ENCODE measurements around the gene RNF145. TPM values are rescaled to one million over a fixed set of nuclear protein-coding genes. Genes with fewer than 3 reads are reported as not detected.
"Not testable (repeated sequence)": the region's sequence is repeated elsewhere in the genome, so short reads cannot be mapped to it uniquely, and the experiment has no call there.

RNF145 gene
- total RNA-seq, 1 donor from 2014 or later, result 221 TPM

DNA sequence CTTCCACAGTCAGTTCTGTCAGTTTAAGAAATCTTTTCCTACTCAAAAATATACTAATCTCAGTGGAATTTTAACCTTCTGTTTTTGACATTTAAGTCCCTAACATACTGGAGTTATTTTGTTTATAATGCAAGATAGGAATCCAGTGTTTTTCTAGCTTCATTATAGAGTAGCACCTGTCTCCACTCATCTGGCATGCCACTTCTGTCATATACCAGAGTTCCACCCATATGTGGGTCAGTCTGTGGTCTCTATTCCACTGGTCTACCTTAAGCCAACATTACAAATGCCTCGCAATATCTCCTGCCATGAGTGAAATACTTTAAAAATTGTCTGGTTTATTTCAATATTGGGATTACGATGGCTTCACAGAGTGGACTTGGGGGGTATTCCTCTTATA is 42.9 kb downstream of the RNF145 start:
- no peak overlapping the region for H3K4me3 ChIP-seq
- TF ChIP-seq, protein P1, sequence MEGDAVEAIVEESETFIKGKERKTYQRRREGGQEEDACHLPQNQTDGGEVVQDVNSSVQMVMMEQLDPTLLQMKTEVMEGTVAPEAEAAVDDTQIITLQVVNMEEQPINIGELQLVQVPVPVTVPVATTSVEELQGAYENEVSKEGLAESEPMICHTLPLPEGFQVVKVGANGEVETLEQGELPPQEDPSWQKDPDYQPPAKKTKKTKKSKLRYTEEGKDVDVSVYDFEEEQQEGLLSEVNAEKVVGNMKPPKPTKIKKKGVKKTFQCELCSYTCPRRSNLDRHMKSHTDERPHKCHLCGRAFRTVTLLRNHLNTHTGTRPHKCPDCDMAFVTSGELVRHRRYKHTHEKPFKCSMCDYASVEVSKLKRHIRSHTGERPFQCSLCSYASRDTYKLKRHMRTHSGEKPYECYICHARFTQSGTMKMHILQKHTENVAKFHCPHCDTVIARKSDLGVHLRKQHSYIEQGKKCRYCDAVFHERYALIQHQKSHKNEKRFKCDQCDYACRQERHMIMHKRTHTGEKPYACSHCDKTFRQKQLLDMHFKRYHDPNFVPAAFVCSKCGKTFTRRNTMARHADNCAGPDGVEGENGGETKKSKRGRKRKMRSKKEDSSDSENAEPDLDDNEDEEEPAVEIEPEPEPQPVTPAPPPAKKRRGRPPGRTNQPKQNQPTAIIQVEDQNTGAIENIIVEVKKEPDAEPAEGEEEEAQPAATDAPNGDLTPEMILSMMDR (IDR thresholded peaks at IDR 0.05), result no peak
- intact Hi-C loops (cut with DNase I), result no loop called here
- no peak overlapping the region for H3K27ac ChIP-seq
- H3K4me1 ChIP-seq, result peaks cover 4% of the 10 kb centered on the region
- H3K27me3 ChIP-seq (ENCODE audit: low read depth), result no peaks in the 10 kb centered on the region
- ATAC-seq (no peak), DNase-seq (no peak)
- no peaks in the 10 kb centered on the region for H3K9me3 ChIP-seq
- peaks cover 50% of the 10 kb centered on the region for H3K36me3 ChIP-seq

DNA sequence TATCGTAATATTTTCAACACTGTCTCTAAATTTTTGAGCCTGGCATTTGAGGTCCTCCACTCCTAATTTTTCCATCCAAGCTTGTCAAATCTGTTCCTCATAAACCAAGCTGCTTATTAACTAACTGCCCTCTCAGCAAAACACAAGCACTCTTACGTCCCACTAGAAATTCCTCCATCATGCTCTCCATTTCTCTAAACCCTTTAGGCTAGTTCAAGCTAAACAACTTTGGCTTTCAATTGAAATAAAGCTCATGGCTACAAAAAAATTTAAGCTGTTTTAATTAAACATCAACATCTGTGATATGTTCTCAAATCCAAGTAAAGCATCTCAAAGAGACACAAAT is 45.7 kb downstream of the RNF145 start:
- Histone ChIP-seq H3K27me3 (ENCODE audit: low read depth) (no peaks in the 10 kb centered on the region), H3K27ac (peak overlapping the region; percentile 42), H3K4me1 (peaks cover 11% of the 10 kb centered on the region), H3K4me3 (no peak overlapping the region), H3K36me3 (peaks cover 67% of the 10 kb centered on the region), H3K9me3 (no peaks in the 10 kb centered on the region)
- ATAC-seq (peak; percentile 82 to 92), DNase-seq (no peak)
- TF ChIP-seq, protein P1 (IDR thresholded peaks at IDR 0.05), result no peak
- intact Hi-C loops (cut with DNase I), result no loop called here

DNA sequence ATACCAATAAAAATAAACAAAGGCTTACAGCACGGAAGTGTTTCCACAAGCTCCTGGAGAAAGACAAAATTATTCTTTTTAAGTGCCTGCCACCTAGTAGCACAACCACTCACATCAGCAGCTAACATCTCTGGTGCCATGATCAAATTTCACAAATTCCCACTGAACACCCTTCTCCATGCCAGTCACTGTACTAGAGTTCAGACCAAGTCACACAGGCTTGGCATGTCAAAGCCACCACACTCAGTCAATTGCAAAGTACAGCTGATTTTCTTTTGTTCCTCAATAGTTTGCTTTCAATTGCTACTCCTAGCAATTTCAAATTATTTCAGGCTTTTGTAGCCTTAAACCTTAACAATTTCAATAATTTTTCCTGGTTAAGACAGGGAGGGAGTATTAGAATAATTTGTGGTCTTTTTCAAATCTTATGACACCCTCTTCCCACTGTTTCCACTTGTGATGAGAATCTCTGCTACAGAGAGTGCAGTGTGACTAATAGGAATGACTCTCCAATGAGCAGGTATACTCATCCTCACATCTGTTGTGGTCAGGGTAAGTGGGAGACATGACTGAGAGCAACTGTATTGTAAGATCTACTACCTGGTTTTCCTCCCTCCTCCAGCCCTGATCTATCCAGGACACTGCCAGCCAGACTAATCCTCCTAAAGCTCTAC is 46.2 kb downstream of the RNF145 start:
- Histone ChIP-seq H3K9me3 (no peaks in the 10 kb centered on the region), H3K36me3 (peaks cover 67% of the 10 kb centered on the region), H3K4me1 (peaks cover 12% of the 10 kb centered on the region), H3K27me3 (ENCODE audit: low read depth) (no peaks in the 10 kb centered on the region), H3K27ac (peak overlapping the region; percentile 42), H3K4me3 (no peak overlapping the region)
- no peak for DNase-seq
- peak; percentile 74 to 82 for ATAC-seq
- TF ChIP-seq, protein P1 (IDR thresholded peaks at IDR 0.05), result no peak
- intact Hi-C loops (cut with DNase I), result no loop called here

DNA sequence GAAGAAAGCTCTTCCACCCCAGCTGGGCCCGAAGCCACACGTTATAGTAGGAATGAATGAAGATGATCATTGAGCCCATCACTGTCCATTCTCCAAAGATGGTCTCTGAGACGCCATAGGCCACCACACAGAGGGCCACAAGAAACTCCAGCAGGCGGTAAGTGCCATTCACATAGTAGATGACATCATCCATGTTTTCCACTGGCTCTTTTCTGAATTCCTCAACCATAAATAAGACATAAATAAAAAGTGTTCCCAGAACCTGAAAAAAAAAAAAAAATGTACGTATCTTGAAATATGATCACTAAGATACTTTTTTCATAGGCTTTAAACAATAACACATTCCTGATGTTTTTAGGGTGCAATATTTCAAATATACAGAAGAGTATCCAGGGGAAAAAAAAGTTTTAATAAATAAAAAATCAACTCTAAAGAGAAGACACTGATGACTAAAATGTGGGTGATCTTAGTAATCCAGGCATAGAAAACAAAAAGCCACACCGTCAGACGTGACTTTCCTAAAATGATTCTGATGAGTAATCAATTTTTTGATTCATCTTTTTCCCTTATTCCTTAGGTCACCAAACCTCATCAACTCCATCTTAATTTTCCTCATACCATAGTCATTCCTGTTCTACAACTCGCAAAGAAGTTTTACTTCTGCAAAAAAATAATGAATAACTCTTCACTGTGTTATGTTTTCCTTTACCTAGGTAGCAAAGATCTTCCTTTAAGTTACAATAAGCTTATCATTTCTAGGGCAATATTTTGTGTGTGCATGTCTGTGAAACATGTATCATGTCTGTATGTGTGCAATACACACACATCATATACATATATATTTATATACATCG is 47.8 kb downstream of the RNF145 start:
- no peak for DNase-seq
- intact Hi-C loops (cut with DNase I), result no loop called here

DNA sequence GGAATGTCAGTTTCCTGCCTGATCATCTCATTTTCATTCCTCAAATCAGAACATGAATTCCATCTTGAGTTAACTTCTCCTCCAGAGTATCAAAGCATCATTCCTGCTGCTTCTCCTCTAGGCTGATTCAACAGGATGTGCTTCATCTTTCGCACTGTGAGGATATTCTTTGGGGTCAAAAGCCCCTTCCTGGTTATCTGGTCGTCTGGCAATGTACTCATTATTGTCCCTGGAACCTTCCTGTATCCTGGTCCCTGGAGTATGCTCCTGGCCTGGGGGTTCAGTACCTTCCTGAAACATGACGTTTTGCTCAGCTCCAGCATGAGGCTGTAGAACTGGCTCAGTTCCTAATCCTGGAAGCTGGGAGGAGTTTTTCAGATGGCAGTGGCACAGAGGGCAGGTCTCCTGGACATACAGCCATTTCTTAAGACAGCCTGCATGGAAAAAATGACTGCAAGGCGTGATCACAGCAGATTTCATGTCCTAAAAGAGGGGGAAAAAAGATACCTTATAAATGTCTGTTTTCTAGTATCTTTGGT is 50.7 kb downstream of the RNF145 start:
- intact Hi-C loops (cut with DNase I), result loop anchor here (10.0 kb wide), 1 partner anchor 106 kb away; the partner anchor contains the start of gene UBLCP1
- peak in 1 of 2 donors; percentile 26 for ATAC-seq
- H3K9me3 ChIP-seq; DNase-seq; H3K4me3 ChIP-seq; H3K27me3 ChIP-seq (ENCODE audit: low read depth); H3K27ac ChIP-seq: not testable (repeated sequence)
- Histone ChIP-seq H3K4me1 (peaks cover 21% of the 10 kb centered on the region), H3K36me3 (peaks cover 63% of the 10 kb centered on the region)

More for the DNA sequence above, 47.8 kb downstream of the RNF145 start:
- peaks cover 60% of the 10 kb centered on the region for H3K36me3 ChIP-seq
- no peak overlapping the region for H3K4me3 ChIP-seq
- no peaks in the 10 kb centered on the region for H3K9me3 ChIP-seq
- TF ChIP-seq, protein P1 (IDR thresholded peaks at IDR 0.05), result no peak
- ATAC-seq, result no peak
- no peaks in the 10 kb centered on the region for H3K27me3 ChIP-seq (ENCODE audit: low read depth)
- peaks cover 21% of the 10 kb centered on the region for H3K4me1 ChIP-seq
- H3K27ac ChIP-seq, result no peak overlapping the region
